Astrocyte (in vitro differentiated cells and primary cell): ENCODE data around the gene MCTP1. TPM values are rescaled to one million over a fixed set of nuclear protein-coding genes. Genes with fewer than 3 reads are reported as not detected.
A peak's percentile ranks its signal among the peaks of the same experiment; 100 is the strongest.

Experiments used
- DNase-seq: peaks from one replicate; pipeline ENCODE4 v3.0.0-alpha.2; 2010; ENCODE audit warnings: low read depth
- FAIRE-seq: peaks from 2 replicates; lab custom pipeline; 2011; peaks lifted over from hg19 to GRCh38; lab: Jason Lieb, UNC
- H2AFZ ChIP-seq: 2 replicates; pipeline ENCODE4 v1.6.0; 2012; ENCODE audit warnings: low read depth, low read length, inconsistent platforms
- H3K27ac ChIP-seq: 2 replicates; pipeline ENCODE4 v1.5.1; 2011; ENCODE audit warnings: low read depth, low read length, inconsistent platforms
- H3K27me3 ChIP-seq: 2 replicates; pipeline ENCODE4 v1.6.0; 2011; ENCODE audit warnings: low read length, inconsistent platforms; ENCODE audit not compliant: insufficient read depth
- H3K36me3 ChIP-seq: 2 replicates; pipeline ENCODE4 v1.5.1; 2011; ENCODE audit warnings: low read length, inconsistent platforms; ENCODE audit not compliant: insufficient read depth
- H3K4me1 ChIP-seq: 2 replicates; pipeline ENCODE4 v1.5.1; 2011; ENCODE audit warnings: low read length, inconsistent platforms; ENCODE audit not compliant: insufficient read depth
- H3K4me2 ChIP-seq: 2 replicates; pipeline ENCODE4 v1.6.0; 2012; ENCODE audit warnings: low read length, inconsistent platforms
- H3K4me3 ChIP-seq: 2 replicates; pipeline ENCODE4 v1.5.1; 2011; ENCODE audit warnings: low read depth, mild to moderate bottlenecking, low read length, inconsistent platforms; ENCODE audit not compliant: insufficient read depth
- H3K79me2 ChIP-seq: 2 replicates; pipeline ENCODE4 v1.6.0; 2012; ENCODE audit warnings: mild to moderate bottlenecking, low read length, inconsistent platforms; ENCODE audit not compliant: insufficient read depth
- H3K9ac ChIP-seq: 2 replicates; pipeline ENCODE4 v1.6.0; 2012; ENCODE audit warnings: mild to moderate bottlenecking, low read length, inconsistent platforms
- H3K9me3 ChIP-seq: 2 replicates; pipeline ENCODE4 v1.5.1; 2012; ENCODE audit warnings: low read depth, mild to moderate bottlenecking, low read length, inconsistent platforms; ENCODE audit not compliant: insufficient read depth
- H4K20me1 ChIP-seq: 2 replicates; pipeline ENCODE4 v1.6.0; 2012; ENCODE audit warnings: low read length, inconsistent platforms; ENCODE audit not compliant: insufficient read depth
- H3K27ac Mint-ChIP-seq: one replicate; pipeline ENCODE4 v1.8.0; 2021; ENCODE audit warnings: mild to moderate bottlenecking, mixed read lengths; ENCODE audit not compliant: unreplicated experiment
- H3K27me3 Mint-ChIP-seq: one replicate; pipeline ENCODE4 v1.8.0; 2021; ENCODE audit warnings: low read depth, mixed read lengths; ENCODE audit not compliant: unreplicated experiment
- H3K36me3 Mint-ChIP-seq: one replicate; pipeline ENCODE4 v1.8.0; 2021; ENCODE audit warnings: low read depth, mixed read lengths; ENCODE audit not compliant: unreplicated experiment
- H3K4me1 Mint-ChIP-seq: one replicate; pipeline ENCODE4 v1.8.0; 2021; ENCODE audit warnings: low read depth, mixed read lengths; ENCODE audit not compliant: unreplicated experiment
- H3K4me3 Mint-ChIP-seq: one replicate; pipeline ENCODE4 v1.8.0; 2021; ENCODE audit warnings: mild to moderate bottlenecking, moderate library complexity, mixed read lengths; ENCODE audit not compliant: unreplicated experiment
- H3K9me3 Mint-ChIP-seq: one replicate; pipeline ENCODE4 v1.8.0; 2021; ENCODE audit warnings: mild to moderate bottlenecking, mixed read lengths; ENCODE audit not compliant: unreplicated experiment
- EZH2 ChIP-seq: IDR thresholded peaks from 2 replicates; pipeline ENCODE4 v1.6.1; 2012; ENCODE audit warnings: mild to moderate bottlenecking, low read length, inconsistent platforms; ENCODE audit not compliant: insufficient read depth
- total RNA-seq: library from RNA; stranded (reverse); gene quantifications from 2 replicates; pipeline ENCODE4 v1.2.1, GENCODE V29; 2021
- TF ChIP-seq, protein P1 (sequence below): IDR thresholded peaks from 2 replicates; pipeline ENCODE4 v1.5.1; 2011; ENCODE audit warnings: low read depth, mild to moderate bottlenecking, inconsistent platforms, low read length, moderate library complexity; ENCODE audit not compliant: insufficient read depth

MCTP1 gene
- total RNA-seq, 1 donor from 2014 or later, result 40.6 TPM

- FAIRE-seq, result no peak
- H3K27me3 ChIP-seq, result no peaks in the 10 kb centered on the region
- peaks cover 31% of the 10 kb centered on the region for H3K4me1 Mint-ChIP-seq
Measured at GRCh38 chr5:95114902-95115301, 170.0 kb downstream of the MCTP1 start.

GRCh38 chr5:95114305-95114704, 170.6 kb downstream of the MCTP1 start:
- no peak overlapping the region for H3K9ac ChIP-seq
- H3K9me3 ChIP-seq, result no peaks in the 10 kb centered on the region
- H3K27ac ChIP-seq, result no peak overlapping the region
- DNase-seq, result no peak
- H3K79me2 ChIP-seq, result no peaks in the 10 kb centered on the region
- no peaks in the 10 kb centered on the region for H4K20me1 ChIP-seq
- H3K4me2 ChIP-seq, result no peak overlapping the region
- Mint-ChIP-seq H3K27me3 (no peaks in the 10 kb centered on the region), H3K27ac (peak overlapping the region; percentile 92), H3K4me3 (no peak overlapping the region), H3K36me3 (peaks cover 1% of the 10 kb centered on the region), H3K4me1 (peaks cover 31% of the 10 kb centered on the region), H3K9me3 (peaks cover 2% of the 10 kb centered on the region)
- FAIRE-seq, result no peak
- no peaks in the 10 kb centered on the region for H3K36me3 ChIP-seq
- TF ChIP-seq EZH2, result no peak
- TF ChIP-seq, protein P1, sequence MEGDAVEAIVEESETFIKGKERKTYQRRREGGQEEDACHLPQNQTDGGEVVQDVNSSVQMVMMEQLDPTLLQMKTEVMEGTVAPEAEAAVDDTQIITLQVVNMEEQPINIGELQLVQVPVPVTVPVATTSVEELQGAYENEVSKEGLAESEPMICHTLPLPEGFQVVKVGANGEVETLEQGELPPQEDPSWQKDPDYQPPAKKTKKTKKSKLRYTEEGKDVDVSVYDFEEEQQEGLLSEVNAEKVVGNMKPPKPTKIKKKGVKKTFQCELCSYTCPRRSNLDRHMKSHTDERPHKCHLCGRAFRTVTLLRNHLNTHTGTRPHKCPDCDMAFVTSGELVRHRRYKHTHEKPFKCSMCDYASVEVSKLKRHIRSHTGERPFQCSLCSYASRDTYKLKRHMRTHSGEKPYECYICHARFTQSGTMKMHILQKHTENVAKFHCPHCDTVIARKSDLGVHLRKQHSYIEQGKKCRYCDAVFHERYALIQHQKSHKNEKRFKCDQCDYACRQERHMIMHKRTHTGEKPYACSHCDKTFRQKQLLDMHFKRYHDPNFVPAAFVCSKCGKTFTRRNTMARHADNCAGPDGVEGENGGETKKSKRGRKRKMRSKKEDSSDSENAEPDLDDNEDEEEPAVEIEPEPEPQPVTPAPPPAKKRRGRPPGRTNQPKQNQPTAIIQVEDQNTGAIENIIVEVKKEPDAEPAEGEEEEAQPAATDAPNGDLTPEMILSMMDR, result no peak
- no peak overlapping the region for H3K4me3 ChIP-seq
- H3K4me1 ChIP-seq, result no peaks in the 10 kb centered on the region
- H3K27me3 ChIP-seq, result no peaks in the 10 kb centered on the region
- H2AFZ ChIP-seq, result no peak overlapping the region

More at GRCh38 chr5:95114902-95115301, 170.0 kb downstream of the MCTP1 start:
- H3K27ac ChIP-seq, result no peak overlapping the region
- TF ChIP-seq, protein P1, result no peak
- TF ChIP-seq EZH2, result no peak
- Mint-ChIP-seq H3K27ac (no peak overlapping the region), H3K36me3 (peaks cover 1% of the 10 kb centered on the region), H3K4me3 (no peak overlapping the region), H3K9me3 (peaks cover 2% of the 10 kb centered on the region), H3K27me3 (no peaks in the 10 kb centered on the region)
- H3K9ac ChIP-seq, result no peak overlapping the region
- no peak overlapping the region for H2AFZ ChIP-seq
- no peaks in the 10 kb centered on the region for H3K36me3 ChIP-seq
- no peak overlapping the region for H3K4me3 ChIP-seq
- H4K20me1 ChIP-seq, result no peaks in the 10 kb centered on the region
- no peaks in the 10 kb centered on the region for H3K9me3 ChIP-seq
- no peaks in the 10 kb centered on the region for H3K4me1 ChIP-seq
- no peaks in the 10 kb centered on the region for H3K79me2 ChIP-seq
- DNase-seq, result no peak
- no peak overlapping the region for H3K4me2 ChIP-seq

DNA sequence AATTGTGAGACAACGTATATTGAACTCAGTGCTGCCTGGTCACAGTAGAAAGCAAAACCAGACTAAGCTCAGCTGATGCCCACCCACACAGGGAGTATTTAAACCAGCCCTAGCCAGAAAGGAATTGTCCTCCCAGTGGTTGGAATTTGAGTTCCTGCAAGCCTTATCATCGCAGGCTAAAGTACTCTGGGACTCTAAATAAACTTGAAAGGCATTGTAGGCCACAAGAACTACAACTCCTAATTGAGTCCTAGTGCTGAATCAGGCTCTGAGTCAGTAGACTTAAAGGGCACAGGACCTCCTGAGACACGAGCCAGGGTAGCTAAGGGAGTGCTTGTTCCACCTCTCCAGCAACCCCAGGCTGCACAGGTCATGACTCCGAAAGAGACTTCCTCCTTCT, 171.4 kb downstream of the MCTP1 start:
- Mint-ChIP-seq H3K27ac (peak overlapping the region; percentile 92), H3K27me3 (no peaks in the 10 kb centered on the region), H3K4me3 (peak overlapping the region; percentile 46), H3K4me1 (peaks cover 31% of the 10 kb centered on the region), H3K36me3 (peaks cover 1% of the 10 kb centered on the region), H3K9me3 (peaks cover 2% of the 10 kb centered on the region)
- Histone ChIP-seq H3K27ac (no peak overlapping the region), H3K27me3 (no peaks in the 10 kb centered on the region), H3K9ac (no peak overlapping the region), H3K79me2 (no peaks in the 10 kb centered on the region), H3K9me3 (no peaks in the 10 kb centered on the region), H3K36me3 (no peaks in the 10 kb centered on the region), H3K4me2 (peak overlapping the region; percentile 67), H4K20me1 (no peaks in the 10 kb centered on the region), H3K4me3 (peak overlapping the region; percentile 20), H3K4me1 (no peaks in the 10 kb centered on the region), H2AFZ (peak overlapping the region; percentile 38)
- peak; percentile 83 for DNase-seq
- TF ChIP-seq EZH2, result no peak
- TF ChIP-seq, protein P1, result peak; percentile 34
- no peak for FAIRE-seq
